VCaP (cell line): Measurements from ENCODE around the gene C11orf24.

Experiments
- H3K27ac ChIP-seq: fragments of 450-650 bp; 2 replicates; pipeline ENCODE4 v1.5.1; 2017
- TF ChIP-seq, protein P1 (sequence below): fragments of 450-650 bp; conservative IDR thresholded peaks from 2 replicates; pipeline ENCODE4 v1.5.1; 2017; ENCODE audit warnings: mild to moderate bottlenecking, moderate library complexity

The C11orf24 gene

DNA sequence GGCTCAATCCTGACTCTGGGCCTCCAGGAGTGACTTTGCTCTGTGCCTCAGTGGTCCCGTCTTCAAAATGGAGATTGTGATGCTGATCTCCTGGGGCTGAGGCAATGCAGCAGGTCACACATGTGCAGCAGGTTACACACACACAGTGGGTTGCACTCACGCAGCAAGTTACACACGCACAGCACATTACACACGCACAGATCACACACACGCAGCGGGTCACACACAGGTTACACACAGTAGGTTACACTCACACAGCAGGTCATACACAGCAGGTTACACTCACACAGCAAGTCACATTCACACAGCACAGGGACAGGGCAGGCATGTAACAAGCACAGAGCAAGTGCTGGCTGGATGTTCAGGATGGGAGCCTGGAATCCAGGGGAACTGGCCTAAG, 11.3 kb downstream of the C11orf24 start:
- no peak overlapping the region for H3K27ac ChIP-seq
- TF ChIP-seq, protein P1, sequence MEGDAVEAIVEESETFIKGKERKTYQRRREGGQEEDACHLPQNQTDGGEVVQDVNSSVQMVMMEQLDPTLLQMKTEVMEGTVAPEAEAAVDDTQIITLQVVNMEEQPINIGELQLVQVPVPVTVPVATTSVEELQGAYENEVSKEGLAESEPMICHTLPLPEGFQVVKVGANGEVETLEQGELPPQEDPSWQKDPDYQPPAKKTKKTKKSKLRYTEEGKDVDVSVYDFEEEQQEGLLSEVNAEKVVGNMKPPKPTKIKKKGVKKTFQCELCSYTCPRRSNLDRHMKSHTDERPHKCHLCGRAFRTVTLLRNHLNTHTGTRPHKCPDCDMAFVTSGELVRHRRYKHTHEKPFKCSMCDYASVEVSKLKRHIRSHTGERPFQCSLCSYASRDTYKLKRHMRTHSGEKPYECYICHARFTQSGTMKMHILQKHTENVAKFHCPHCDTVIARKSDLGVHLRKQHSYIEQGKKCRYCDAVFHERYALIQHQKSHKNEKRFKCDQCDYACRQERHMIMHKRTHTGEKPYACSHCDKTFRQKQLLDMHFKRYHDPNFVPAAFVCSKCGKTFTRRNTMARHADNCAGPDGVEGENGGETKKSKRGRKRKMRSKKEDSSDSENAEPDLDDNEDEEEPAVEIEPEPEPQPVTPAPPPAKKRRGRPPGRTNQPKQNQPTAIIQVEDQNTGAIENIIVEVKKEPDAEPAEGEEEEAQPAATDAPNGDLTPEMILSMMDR, result no peak

DNA sequence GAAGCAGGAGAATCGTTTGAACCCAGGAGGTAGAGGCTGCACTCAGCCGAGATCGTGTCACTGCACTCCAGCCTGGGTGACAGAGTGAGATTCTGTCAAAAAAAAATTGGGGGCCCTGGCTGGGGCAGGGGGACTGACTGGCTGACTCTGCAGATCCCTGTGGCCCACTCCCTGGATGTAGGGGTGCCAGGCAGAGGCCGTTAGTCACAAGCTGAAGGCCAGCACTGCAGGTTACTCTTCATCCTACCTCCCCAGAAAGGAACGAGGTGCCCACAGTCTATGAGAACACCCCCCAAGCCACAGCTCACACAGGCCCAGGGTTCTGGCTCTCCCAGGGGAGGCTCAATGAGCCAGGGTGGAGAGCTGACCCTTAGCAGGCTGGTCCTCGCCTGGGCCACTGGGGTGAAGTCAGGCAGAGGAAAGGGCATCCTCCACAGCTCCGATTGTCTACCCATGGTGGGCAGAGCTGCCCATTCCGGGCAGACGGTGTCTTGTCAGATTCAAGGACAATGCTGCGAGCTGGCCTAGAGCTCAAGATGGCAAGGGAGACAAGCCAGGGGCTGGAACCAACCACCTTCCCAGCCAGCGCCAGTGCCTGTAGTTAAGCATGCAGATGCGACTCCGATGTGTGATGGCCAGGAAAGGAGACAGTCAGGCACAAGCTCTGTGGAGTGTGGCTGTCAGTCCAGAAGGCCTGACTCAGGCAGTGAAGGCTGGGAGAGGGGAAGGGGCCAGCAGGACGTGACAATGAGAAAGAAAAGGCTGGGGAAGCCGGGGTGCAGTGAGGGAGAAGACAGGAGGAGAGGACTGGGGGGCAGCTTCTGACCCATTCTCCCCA, 12.4 kb downstream of the C11orf24 start:
- TF ChIP-seq, protein P1, result no peak
- H3K27ac ChIP-seq, result no peak overlapping the region

DNA sequence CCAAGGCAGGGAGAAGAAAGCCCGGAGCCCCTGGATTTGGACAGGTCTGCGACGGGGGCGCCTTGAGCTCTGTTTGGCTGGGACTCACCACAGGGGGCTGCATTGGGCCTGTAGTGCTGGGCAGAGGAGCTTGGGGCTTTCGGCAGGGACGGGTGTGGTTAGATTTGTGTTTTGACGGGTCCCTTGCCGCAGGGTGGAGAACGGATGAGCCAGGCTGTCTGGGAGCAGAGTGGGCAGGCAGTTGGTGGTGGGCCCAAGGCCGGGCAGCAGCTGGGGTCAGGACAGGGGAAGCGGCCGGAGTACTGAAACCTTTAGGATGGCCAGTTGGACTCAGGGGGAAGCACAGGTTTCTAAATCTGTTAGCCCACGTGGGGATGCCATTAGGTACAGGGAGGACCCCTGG, 13.4 kb downstream of the C11orf24 start:
- peak overlapping the region; percentile 54; the same call in 1 of the 2 replicates for H3K27ac ChIP-seq
- TF ChIP-seq, protein P1, result no peak

DNA sequence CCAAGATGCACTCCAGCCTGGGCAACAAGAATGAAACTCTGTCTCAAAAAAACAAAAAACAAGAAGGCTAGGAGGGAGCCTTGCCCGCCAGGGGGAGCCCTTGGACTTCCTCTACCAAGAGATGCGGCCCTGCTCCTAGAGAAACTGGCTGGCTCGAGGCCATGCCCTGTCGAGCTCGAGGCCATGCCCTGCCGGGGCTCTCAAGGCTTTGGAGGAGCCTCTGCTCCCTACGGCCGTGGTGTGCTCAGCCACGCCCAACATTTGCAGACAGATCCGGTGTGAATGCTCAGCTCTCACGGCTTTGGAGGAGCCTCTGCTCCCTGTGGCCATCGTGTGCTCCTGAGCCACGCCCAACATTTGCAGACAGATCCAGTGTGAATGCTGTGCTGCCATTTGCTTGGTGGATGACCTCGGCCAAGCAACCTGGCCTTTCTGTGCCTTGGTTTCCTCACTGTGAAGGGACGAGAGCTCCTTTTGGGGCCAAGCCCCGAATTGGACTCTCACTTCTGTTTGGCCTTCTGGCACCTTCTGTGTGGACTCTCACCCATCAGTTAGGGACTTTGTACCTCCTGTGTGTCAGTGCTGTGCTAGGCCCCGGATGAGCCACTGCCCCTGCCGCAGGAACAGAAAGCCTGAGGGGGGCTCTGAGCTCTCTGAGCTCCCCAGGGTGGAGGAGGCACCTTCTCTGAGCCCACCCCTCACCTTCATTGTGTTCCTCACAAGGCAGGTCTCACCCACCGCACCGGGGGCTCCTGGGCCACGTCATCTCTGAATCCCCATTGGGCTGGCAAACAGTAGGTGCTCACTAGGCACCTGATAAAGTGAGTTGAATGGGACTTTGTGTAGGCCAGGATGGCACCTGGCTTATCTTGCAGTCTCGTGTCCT, 14.1 kb downstream of the C11orf24 start:
- TF ChIP-seq, protein P1, result peak; percentile 100
- peak overlapping the region; percentile 54 for H3K27ac ChIP-seq

DNA sequence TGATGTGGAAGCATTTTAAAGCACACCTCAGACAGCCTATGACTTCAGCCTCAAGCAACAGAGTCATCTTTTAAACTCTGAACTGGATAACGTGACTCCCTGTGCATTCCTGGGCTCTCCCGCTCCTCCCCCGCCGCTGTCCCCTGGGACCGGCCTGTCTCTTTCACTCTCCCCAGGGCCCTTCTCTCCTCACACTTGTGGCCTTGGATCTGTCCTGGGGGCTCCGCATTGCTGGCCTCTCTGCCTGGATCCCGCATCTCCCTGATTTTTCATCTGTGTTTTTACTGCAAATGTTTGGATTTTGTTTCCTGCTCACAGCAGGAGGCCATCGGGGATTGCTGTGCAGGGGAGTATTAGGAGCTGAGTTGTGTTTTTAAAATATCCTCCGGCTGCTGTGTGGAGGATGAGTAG, 15.4 kb downstream of the C11orf24 start:
- TF ChIP-seq, protein P1, result no peak
- peak overlapping the region; percentile 54; the same call in 1 of the 2 replicates for H3K27ac ChIP-seq

DNA sequence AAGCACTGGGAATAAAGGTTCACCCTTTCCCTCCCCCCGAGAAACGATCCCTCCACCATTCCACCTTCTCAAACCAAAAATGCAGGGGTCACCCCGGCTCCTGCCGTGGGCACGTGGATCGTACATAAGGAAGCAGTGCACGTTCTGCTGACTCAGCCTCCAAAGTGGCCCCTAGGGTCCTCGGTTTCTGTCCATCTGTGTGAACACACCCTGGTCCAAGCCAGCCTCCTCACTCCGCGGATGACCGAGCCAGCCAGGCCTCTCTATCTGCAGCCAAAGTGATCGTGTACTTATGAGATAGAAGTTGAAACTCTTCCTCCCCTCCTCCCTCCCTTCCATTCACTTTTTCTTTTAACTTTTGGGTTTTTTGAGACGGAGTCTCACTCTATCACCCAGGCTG, 16.2 kb downstream of the C11orf24 start:
- H3K27ac ChIP-seq, result peak overlapping the region; percentile 54; the same call in 1 of the 2 replicates
- TF ChIP-seq, protein P1, result no peak

DNA sequence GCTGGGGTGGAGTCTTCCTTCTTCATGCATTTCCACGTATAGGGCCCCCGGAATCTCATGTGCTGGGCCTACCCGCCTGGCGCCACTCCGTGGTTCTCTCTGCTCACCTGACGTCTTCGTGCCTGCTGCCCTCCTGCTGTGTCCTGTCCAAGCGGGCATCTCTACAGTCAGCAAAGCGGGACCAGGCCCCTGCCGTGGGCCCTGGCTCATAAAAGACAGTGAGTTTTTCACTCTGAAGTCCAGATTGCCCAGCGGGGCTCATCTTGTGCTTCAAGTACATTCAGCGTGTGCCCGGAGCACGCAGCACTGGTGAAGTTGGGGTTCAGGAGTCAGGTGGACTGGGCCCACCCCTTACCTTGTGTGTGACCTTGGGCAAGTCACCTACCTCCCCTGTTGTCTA, 17.4 kb downstream of the C11orf24 start:
- TF ChIP-seq, protein P1, result no peak
- H3K27ac ChIP-seq, result no peak overlapping the region; the same call in 1 of the 2 replicates
